A549 (cell line): ENCODE measurements around the gene CKAP2L. TPM values are rescaled to one million over a fixed set of nuclear protein-coding genes. Genes with fewer than 3 reads are reported as not detected.

ENCODE experiments used
- ATAC-seq, 2 experiments: fragments of 200-7000 bp in 1 of 2; fragments of >200 bp in 1 of 2; cut with Nextera tagmentation in 1 of 2; cut with Tn5 transposase in 1 of 2; 3 replicates each; pipeline versions ENCODE4 v1.8.0 to v1.9.1; 2018 to 2020; ENCODE audit warnings: mild to moderate bottlenecking in 1 of 2, moderate library complexity in 1 of 2
- CTCF ChIA-PET: fragments of 300-600 bp; sonication (Branson Sonifier 250); formaldehyde crosslinking; extraction: SDS; loops from one replicate; lab custom pipeline; 2021; ENCODE audit warnings: antibody characterized with exemption, inconsistent platforms; lab: Yijun Ruan, JAX
- POLR2A ChIA-PET: fragments of 350-600 bp; formaldehyde crosslinking; extraction: SDS; loops from one replicate; lab custom pipeline; 2021; ENCODE audit warnings: antibody characterized with exemption, inconsistent platforms; lab: Yijun Ruan, JAX
- DNase-seq, 2 experiments: peaks; one replicate each; pipeline versions ENCODE4 v3.0.0 to v3.0.0-alpha.2; 2011 to 2016; ENCODE audit warnings: low read depth in 1 of 2, low spot score in 1 of 2
- FAIRE-seq: peaks from 2 replicates; lab custom pipeline; 2011; peaks lifted over from hg19 to GRCh38; lab: Jason Lieb, UNC
- H3K27ac ChIP-seq, 2 experiments: fragments of >200 bp; sonication (Bioruptor Twin); formaldehyde crosslinking; 3 replicates each; pipeline ENCODE4 v1.5.1; 2016 to 2017
- H3K4me1 ChIP-seq: fragments of >200 bp; sonication (Bioruptor Twin); formaldehyde crosslinking; 3 replicates; pipeline ENCODE4 v1.6.1; 2016
- H3K4me2 ChIP-seq: fragments of >200 bp; sonication (Bioruptor Twin); formaldehyde crosslinking; 3 replicates; pipeline ENCODE4 v1.6.1; 2016
- H3K4me3 ChIP-seq: fragments of >200 bp; sonication (Bioruptor Twin); formaldehyde crosslinking; 3 replicates; pipeline ENCODE4 v1.5.1; 2016
- H3K9me3 ChIP-seq: fragments of >200 bp; sonication (Bioruptor Twin); formaldehyde crosslinking; 3 replicates; pipeline ENCODE4 v1.6.1; 2016
- BHLHE40 ChIP-seq: IDR thresholded peaks from 2 replicates; pipeline ENCODE4 v1.6.1; 2012; ENCODE audit warnings: low read depth, low read length, inconsistent platforms
- CBX8 ChIP-seq: fragments of 200-600 bp; sonication (generic); IDR thresholded peaks from 2 replicates; pipeline ENCODE4 v1.6.1; 2016
- CEBPB ChIP-seq, 2 experiments: fragments of >200 bp in 1 of 2; sonication (Bioruptor Twin) in 1 of 2; formaldehyde crosslinking in 1 of 2; IDR thresholded peaks; 2 replicates each; pipeline ENCODE4 v1.6.1; 2012 to 2016
- EHF ChIP-seq: fragments of 250-450 bp; sonication (Bioruptor Pico); IDR thresholded peaks from 2 replicates; pipeline ENCODE4 v1.5.0; 2020; ENCODE audit warnings: mild to moderate bottlenecking
- EHMT2 ChIP-seq: fragments of 200-600 bp; sonication (generic); IDR thresholded peaks from 2 replicates; pipeline ENCODE4 v1.6.1; 2016; ENCODE audit warnings: antibody characterized with exemption, low read depth, mild to moderate bottlenecking, moderate library complexity
- FOSL2 ChIP-seq, 2 experiments: fragments of 450-650 bp in 1 of 2; fragments of >200 bp in 1 of 2; sonication (Bioruptor Twin) in 1 of 2; formaldehyde crosslinking; IDR thresholded peaks; 2 replicates each; pipeline versions ENCODE4 v1.5.0 to v1.6.1; 2016 to 2020; ENCODE audit warnings: mild to moderate bottlenecking in 1 of 2, moderate library complexity in 1 of 2
- HEYL ChIP-seq: fragments of 250-450 bp; sonication (Bioruptor Pico); IDR thresholded peaks from 2 replicates; pipeline ENCODE4 v1.8.0; 2021; ENCODE audit warnings: mild to moderate bottlenecking, moderate library complexity
- MAFK ChIP-seq: fragments of 450-650 bp; IDR thresholded peaks from 2 replicates; pipeline ENCODE4 v1.6.1; 2014; ENCODE audit not compliant: partially characterized antibody
- MYC ChIP-seq: IDR thresholded peaks from 2 replicates; pipeline ENCODE4 v1.6.1; 2012; ENCODE audit warnings: mild to moderate bottlenecking, inconsistent platforms, low read length, improper control_type of control experiment, borderline replicate concordance
- PBX3 ChIP-seq: IDR thresholded peaks from 2 replicates; pipeline ENCODE4 v1.6.1; 2012
- RAD21 ChIP-seq, 2 experiments: fragments of >200 bp in 1 of 2; sonication (Bioruptor Twin) in 1 of 2; formaldehyde crosslinking in 1 of 2; IDR thresholded peaks in 1 of 2; conservative IDR thresholded peaks in 1 of 2; 2 replicates in 1 of 2; 3 replicates in 1 of 2; pipeline ENCODE4 v1.6.1; 2012 to 2018; ENCODE audit warnings: inconsistent platforms in 1 of 2
- RFX5 ChIP-seq: fragments of 450-650 bp; IDR thresholded peaks from 2 replicates; pipeline ENCODE4 v1.7.1; 2014; ENCODE audit warnings: antibody characterized with exemption, mild to moderate bottlenecking, moderate library complexity
- RNF2 ChIP-seq: fragments of 200-600 bp; sonication (generic); IDR thresholded peaks from 2 replicates; pipeline ENCODE4 v1.6.1; 2016; ENCODE audit warnings: low read depth, mild to moderate bottlenecking, antibody characterized with exemption, moderate library complexity, borderline replicate concordance
- WGBS: methylation state at CpG from one replicate; pipeline ENCODE4 v1.1.6; 2017; ENCODE audit errors: missing lambda C conversion rate; 5-methylcytosine and 5-hydroxymethylcytosine counted together
- polyA plus RNA-seq, 4 experiments: library from polyadenylated mRNA; depleted of rRNA in 3 of 4; stranded (reverse); fragments of >200 nt; fragmentation: RNase III in 1 of 4; extraction: RNeasy Plus Mini Kit Qiagen cat#74134 plus additional on column Dnase treatment in 1 of 4; gene quantifications; 2 replicates in 3 of 4; 3 replicates in 1 of 4; pipeline ENCODE4 v1.2.3, GENCODE V29; 2011 to 2017

The CKAP2L gene
- polyA plus RNA-seq, 2 of the 4 experiments (the other 2 are of a cell fraction) = 14.0 to 15.9 TPM

GRCh38 chr2:112787294-112787693, 22.9 kb upstream of the CKAP2L start:
- Histone ChIP-seq H3K4me1 (peaks cover 13% of the 10 kb centered on the region; the same call in 1 of the 3 replicates), H3K4me3 (no peak overlapping the region), H3K4me2 (no peak overlapping the region), H3K9me3 (0 out of 3 replicates have a peak, but pooled peaks cover 4% of the 10 kb centered on the region), H3K27ac (no peak overlapping the region)
- FAIRE-seq (no peak), ATAC-seq (no peak), DNase-seq (no peak)
- POLR2A ChIA-PET = no interaction called here
- no peak for TF ChIP-seq RAD21 (conservative IDR thresholded peaks at IDR 0.05 in 1 of 2, IDR thresholded peaks at IDR 0.05 in 1 of 2)
- TF ChIP-seq EHMT2 = no peak
- TF ChIP-seq RFX5 = no peak
- no peak for TF ChIP-seq CEBPB (IDR thresholded peaks at IDR 0.05)
- no peak for TF ChIP-seq BHLHE40
- CTCF ChIA-PET = interaction anchor here (0.9 to 2.2 kb wide), 2 partner anchors 38 to 98 kb away, joined by 3 to 4 read pairs; no protein-coding TSS in a partner anchor
- 81% methylated on average over 3 of the region's 3 CpGs for WGBS

GRCh38 chr2:112784199-112785189, 20.1 kb upstream of the CKAP2L start, which contains the start of gene IL1A:
Gene IL1A, minus strand, starts transcription at chr2:112784493. Its CDS starts 723 bp downstream, at chr2:112783770.
- TF ChIP-seq FOSL2 (IDR thresholded peaks at IDR 0.05) = no peak
- TF ChIP-seq FOSL2 (CRISPR knock-in tag; IDR thresholded peaks at IDR 0.05) = 0 out of 2 replicates have a peak, but pooled peaks have one; percentile 17
- TF ChIP-seq CEBPB (IDR thresholded peaks at IDR 0.05) = no peak
- TF ChIP-seq MAFK = peak; percentile 41
- WGBS = 20% methylated on average over 13 of the region's 13 CpGs
- Histone ChIP-seq H3K9me3 (no peaks in the 10 kb centered on the region), H3K4me1 (0 out of 3 replicates have a peak, but pooled peaks cover 7% of the 10 kb centered on the region), H3K4me2 (peak within 1 kb of the TSS; percentile 39), H3K4me3 (no peak within 1 kb of the TSS), H3K27ac (peak within 1 kb of the TSS in 1 of 2 experiments; percentile 29; a peak in 1 of 6 replicates)
- peak; percentile 89 to 91 for ATAC-seq
- DNase-seq = peak; percentile 51 to 69
- FAIRE-seq = peak; percentile 63
- POLR2A ChIA-PET = no interaction called here
- CTCF ChIA-PET = interaction anchor here (1.2 to 1.6 kb wide), 3 partner anchors 12 to 158 kb away, joined by 3 read pairs; no protein-coding TSS in a partner anchor

- ATAC-seq (no peak), DNase-seq (no peak), FAIRE-seq (no peak)
- ChIA-PET CTCF (interaction anchor here (1.6 to 1.9 kb wide), 3 partner anchors 10 to 102 kb away, joined by 3 to 5 read pairs (median 4); no protein-coding TSS in a partner anchor), POLR2A (no interaction called here)
- H3K27ac ChIP-seq = no peak overlapping the region
- no peak overlapping the region for H3K4me2 ChIP-seq
- WGBS = 91% methylated on average over 3 of the region's 3 CpGs
- no peaks in the 10 kb centered on the region for H3K9me3 ChIP-seq
- TF ChIP-seq CBX8 (no peak), MYC (no peak), EHF (CRISPR knock-in tag) (no peak), RNF2 (no peak)
- no peak overlapping the region for H3K4me3 ChIP-seq
- 0 out of 3 replicates have a peak, but pooled peaks cover 7% of the 10 kb centered on the region for H3K4me1 ChIP-seq
Observed at GRCh38 chr2:112783187-112783714, 18.8 kb upstream of the CKAP2L start.

GRCh38 chr2:112782234-112782799, 17.9 kb upstream of the CKAP2L start:
- CTCF ChIA-PET = interaction anchor here (1.6 to 2.6 kb wide), 3 partner anchors 9 to 103 kb away, joined by 4 to 12 read pairs (median 5); no protein-coding TSS in a partner anchor
- no peak overlapping the region for H3K27ac ChIP-seq
- ATAC-seq (no peak), DNase-seq (no peak), FAIRE-seq (no peak)
- 87% methylated on average over 3 of the region's 3 CpGs for WGBS
- no peaks in the 10 kb centered on the region for H3K9me3 ChIP-seq
- 0 out of 3 replicates have a peak, but pooled peaks cover 7% of the 10 kb centered on the region for H3K4me1 ChIP-seq
- POLR2A ChIA-PET = no interaction called here
- no peak overlapping the region for H3K4me2 ChIP-seq
- H3K4me3 ChIP-seq = no peak overlapping the region
- no peak for TF ChIP-seq HEYL (CRISPR knock-in tag)
- no peak for TF ChIP-seq PBX3
- TF ChIP-seq FOSL2 (IDR thresholded peaks at IDR 0.05) = no peak
- no peak for TF ChIP-seq FOSL2 (CRISPR knock-in tag; IDR thresholded peaks at IDR 0.05)
- TF ChIP-seq, all 56 proteins: peak for 0
